GM12873 (cell line): ENCODE results near the gene MLLT3.

Experiments
- TF ChIP-seq, protein P1 (sequence below): IDR thresholded peaks from 2 replicates; pipeline ENCODE4 v1.5.1; 2012; ENCODE audit warnings: low read depth, mild to moderate bottlenecking, moderate library complexity, low read length, control low read depth; ENCODE audit not compliant: insufficient read depth; ENCODE audit errors: missing control alignments

MLLT3 gene

DNA sequence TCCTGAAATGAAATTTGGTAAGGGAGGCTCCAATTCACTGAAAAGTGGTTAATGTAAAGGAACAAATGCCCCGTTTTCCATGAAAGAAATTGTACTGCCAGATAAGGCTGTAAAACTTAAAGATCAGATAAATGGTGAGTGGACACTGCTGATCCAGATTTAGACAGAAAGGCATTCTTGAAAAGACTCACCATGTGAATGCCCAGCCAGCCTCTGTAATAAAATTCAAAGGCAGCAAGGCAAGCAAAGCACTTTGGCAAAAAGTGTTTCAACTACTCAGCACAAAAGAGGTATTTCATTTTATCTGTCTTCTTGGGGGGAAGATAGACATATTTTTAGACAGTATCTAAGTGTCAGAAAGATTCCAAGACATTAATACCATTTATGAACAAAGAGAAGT lies 133.6 kb downstream of the MLLT3 start:
- TF ChIP-seq, protein P1, sequence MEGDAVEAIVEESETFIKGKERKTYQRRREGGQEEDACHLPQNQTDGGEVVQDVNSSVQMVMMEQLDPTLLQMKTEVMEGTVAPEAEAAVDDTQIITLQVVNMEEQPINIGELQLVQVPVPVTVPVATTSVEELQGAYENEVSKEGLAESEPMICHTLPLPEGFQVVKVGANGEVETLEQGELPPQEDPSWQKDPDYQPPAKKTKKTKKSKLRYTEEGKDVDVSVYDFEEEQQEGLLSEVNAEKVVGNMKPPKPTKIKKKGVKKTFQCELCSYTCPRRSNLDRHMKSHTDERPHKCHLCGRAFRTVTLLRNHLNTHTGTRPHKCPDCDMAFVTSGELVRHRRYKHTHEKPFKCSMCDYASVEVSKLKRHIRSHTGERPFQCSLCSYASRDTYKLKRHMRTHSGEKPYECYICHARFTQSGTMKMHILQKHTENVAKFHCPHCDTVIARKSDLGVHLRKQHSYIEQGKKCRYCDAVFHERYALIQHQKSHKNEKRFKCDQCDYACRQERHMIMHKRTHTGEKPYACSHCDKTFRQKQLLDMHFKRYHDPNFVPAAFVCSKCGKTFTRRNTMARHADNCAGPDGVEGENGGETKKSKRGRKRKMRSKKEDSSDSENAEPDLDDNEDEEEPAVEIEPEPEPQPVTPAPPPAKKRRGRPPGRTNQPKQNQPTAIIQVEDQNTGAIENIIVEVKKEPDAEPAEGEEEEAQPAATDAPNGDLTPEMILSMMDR: no peak

DNA sequence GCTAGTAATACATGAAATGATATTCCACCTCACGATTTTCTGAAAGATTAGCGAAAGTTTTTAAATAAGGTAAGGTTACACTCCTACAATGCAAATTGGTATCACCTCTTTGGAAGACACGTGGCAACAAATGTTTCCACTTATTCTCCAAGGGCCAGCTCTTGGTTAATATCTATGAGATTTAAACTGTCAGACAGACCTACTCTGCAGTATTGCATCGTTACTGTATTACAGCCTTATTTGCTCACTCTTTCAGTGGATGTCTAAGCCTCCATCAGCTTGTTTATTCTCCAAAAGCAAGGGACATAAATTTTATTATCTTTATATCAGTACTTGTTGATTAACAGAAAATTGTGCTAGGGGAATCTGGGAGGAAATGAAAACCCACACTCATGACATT lies 135.7 kb downstream of the MLLT3 start:
- TF ChIP-seq, protein P1: no peak

DNA sequence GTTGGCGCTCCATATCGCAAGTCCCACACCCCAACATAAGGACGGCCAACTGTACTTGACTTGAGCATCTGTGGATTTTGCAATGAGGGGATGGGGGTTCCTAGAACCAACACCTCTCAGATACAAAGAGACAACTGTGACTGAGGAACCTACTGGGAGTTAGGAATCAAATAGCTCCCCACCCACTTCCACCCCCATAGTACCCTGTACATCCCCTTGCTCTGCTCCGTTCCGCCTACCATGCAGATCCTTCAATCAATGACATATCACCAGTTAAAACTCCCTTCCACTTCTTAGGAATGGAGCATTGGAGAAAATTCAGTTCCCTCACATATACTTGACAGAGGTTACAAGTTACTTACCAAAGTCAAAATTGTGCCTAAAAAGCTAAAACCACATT lies 140.9 kb downstream of the MLLT3 start:
- TF ChIP-seq, protein P1: no peak

DNA sequence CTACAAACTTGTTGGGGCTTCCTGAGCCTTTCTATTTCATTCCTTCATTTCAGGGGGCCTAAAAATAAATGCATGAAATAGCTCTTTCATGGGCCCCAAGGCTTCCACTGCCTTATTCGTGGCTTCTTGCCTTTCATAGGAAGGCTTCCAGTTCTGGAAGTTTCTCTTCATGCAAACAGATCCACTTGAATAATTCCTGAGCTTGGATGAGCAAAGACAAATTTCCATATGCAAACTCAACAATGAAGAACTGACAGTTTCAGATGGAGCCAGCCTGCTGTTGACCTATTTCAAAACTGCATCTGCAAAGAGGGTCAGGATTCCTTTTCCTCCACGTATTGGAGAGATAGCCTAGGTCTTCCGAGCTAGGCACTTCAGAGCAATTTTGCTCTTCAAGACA lies 142.1 kb downstream of the MLLT3 start:
- TF ChIP-seq, protein P1: no peak

DNA sequence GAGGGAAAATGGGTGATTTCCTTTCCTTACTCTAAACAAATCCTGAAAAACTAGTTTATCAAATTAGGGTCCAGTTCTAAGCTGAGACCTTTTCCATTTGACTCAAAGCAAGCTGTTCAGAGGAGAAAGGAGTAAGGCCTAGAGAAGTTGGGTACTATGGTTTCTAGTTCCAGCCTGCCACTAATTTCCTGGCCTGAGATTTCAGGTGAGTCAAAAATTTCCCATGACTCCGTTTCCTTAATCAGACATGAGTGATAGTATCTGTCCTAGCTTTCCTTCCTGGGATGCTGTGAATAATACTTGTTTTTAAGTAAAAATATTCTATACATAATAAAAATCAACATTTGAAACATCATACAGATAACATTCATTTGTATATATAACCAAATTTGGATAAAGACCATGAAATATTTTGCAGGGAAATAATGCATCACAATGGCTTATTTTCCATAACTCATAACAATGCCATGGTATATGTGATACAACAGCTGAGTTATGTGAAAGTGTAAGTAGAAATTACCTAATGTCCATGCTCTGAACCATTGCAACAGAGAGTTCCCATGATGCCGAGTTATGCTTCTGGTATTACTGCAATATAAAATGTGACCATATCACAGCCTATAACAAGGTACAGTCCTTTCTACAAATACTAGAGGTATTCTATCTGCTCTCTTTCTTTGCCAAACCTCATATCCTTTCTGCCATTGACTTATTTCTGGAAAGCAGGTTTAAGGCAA lies 142.7 kb downstream of the MLLT3 start:
- TF ChIP-seq, protein P1: no peak

DNA sequence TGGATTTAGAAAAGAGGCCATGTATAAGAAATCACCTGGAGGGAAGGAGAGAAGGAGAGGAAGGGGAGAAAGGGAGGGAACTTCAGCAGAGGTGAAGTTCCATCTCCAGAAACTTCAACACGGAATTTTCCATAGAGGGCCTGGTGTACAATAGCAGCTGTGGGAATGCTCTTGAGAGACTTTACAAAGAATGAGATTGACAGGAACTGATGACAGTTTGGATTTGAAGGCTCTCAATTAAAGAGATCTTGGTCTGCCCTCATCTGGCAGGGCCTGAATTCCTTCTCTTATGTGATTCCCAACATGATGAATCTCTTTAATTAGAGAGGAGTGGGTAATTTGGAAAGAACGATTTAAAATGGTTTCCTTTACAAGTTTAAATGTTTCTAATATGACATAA lies 143.5 kb downstream of the MLLT3 start:
- TF ChIP-seq, protein P1: no peak

DNA sequence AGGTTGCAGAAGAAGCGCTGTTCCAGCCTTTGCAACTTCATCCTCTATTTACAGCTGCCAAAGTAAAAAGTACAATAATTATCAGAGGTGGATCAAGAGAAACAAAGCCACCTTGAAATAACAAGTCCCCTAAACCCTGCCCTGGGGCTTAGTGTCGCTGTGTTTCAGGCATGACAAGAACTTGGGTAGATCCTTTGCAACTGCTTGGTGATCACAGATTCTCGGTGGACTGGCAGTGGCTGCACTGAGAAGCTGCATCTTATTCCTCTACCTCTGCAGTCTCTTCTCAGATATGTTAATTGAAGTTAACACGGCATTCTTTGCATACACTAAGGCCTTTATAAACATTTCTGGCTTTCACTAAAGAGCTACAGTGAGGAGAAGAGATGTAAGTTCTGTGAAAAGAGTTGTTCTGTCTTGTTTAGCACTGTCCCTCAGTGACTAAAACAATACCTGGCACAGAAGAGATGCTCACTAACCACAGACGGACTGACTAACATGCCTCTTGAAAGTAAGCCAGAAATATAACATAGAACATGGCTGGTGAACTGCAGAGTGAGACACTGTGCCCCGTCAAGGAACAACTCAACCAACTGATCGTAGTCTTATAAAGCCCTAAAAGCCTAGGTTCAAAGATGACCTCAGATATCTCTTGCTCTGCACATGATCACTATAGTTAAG lies 144.2 kb downstream of the MLLT3 start:
- TF ChIP-seq, protein P1: no peak
